K562 (cell line): ENCODE results near the gene PPP1R3G. TPM values are rescaled to one million over a fixed set of nuclear protein-coding genes. Genes with fewer than 3 reads are reported as not detected.

Experiments
- ATAC-seq: fragments of 200-7000 bp; cut with Tn5 transposase; 3 replicates; pipeline ENCODE4 v1.9.1; 2020; ENCODE audit warnings: moderate library complexity
- BruUV-seq: library from RNA; stranded (reverse); fragments of 400-500 nt; replicated peaks from 2 replicates; lab custom pipeline; 2021; lab: Mats Ljungman, UMichigan
- CTCF ChIA-PET: fragments of 300-600 bp; formaldehyde crosslinking; extraction: SDS; loops from one replicate; lab custom pipeline; 2021; ENCODE audit warnings: low intra/inter-chr PET ratio; lab: Yijun Ruan, JAX
- POLR2A ChIA-PET: fragments of 300-600, 350-650 bp; sonication (Branson Sonifier 250); formaldehyde crosslinking; extraction: SDS; loops from one replicate; lab custom pipeline; 2021; ENCODE audit warnings: antibody characterized with exemption, inconsistent platforms; lab: Yijun Ruan, JAX
- DNase-seq, 4 experiments: peaks; one replicate each; pipeline versions ENCODE4 v3.0.0 to v3.0.0-alpha.2; 2011 to 2018; ENCODE audit warnings: low spot score in 3 of 4, mixed read lengths in 3 of 4; ENCODE audit errors: extremely low read depth in 1 of 4
- FAIRE-seq: peaks from 2 replicates; lab custom pipeline; 2011; peaks lifted over from hg19 to GRCh38; lab: Jason Lieb, UNC
- H2AFZ ChIP-seq: 2 replicates; pipeline ENCODE4 v1.6.0; 2011; ENCODE audit warnings: low read depth, low read length, control low read depth, inconsistent platforms
- H3K27ac ChIP-seq: fragments of 200-600 bp; 3 replicates; pipeline ENCODE4 v1.8.0; 2011; ENCODE audit warnings: low read depth, mild to moderate bottlenecking, control low read depth, inconsistent platforms, low read length, moderate library complexity, mixed read lengths; ENCODE audit errors: extremely low read depth
- H3K27me3 ChIP-seq, 2 experiments: fragments of 300-600 bp in 1 of 2; 2 replicates in 1 of 2; 3 replicates in 1 of 2; pipeline versions ENCODE4 v1.6.0 to v1.8.0; 2011; ENCODE audit warnings: inconsistent platforms in 2 of 2, low read length in 2 of 2, mild to moderate bottlenecking in 1 of 2, mixed read lengths in 1 of 2, moderate library complexity in 1 of 2; ENCODE audit not compliant: control insufficient read depth in 2 of 2, insufficient read depth in 2 of 2
- H3K36me3 ChIP-seq: fragments of 300-600 bp; 3 replicates; pipeline ENCODE4 v1.8.0; 2011; ENCODE audit warnings: mild to moderate bottlenecking, low read length, inconsistent platforms; ENCODE audit not compliant: control insufficient read depth, insufficient read depth
- H3K4me1 ChIP-seq, 2 experiments: fragments of 200-600 bp in 1 of 2; replicated peaks in 1 of 2; 2 replicates in 1 of 2; 3 replicates in 1 of 2; pipeline versions ENCODE4 v1.5.1 to v1.8.0; 2011; ENCODE audit warnings: inconsistent platforms in 2 of 2, low read length in 2 of 2, mild to moderate bottlenecking in 1 of 2, mixed read lengths in 1 of 2, moderate library complexity in 1 of 2; ENCODE audit not compliant: control insufficient read depth in 2 of 2, insufficient read depth in 2 of 2
- H3K4me2 ChIP-seq: 2 replicates; pipeline ENCODE4 v1.6.1; 2011; ENCODE audit warnings: low read length, control low read depth, inconsistent platforms, mixed read lengths; ENCODE audit not compliant: insufficient read depth
- H3K4me3 ChIP-seq: fragments of 200-600 bp; sonication (generic), shearing (Covaris generic); 2 replicates; pipeline ENCODE4 v1.5.1; 2016; ENCODE audit warnings: control low read depth, inconsistent platforms
- H3K79me2 ChIP-seq: fragments of 200-600 bp; 3 replicates; pipeline ENCODE4 v1.8.0; 2011; ENCODE audit warnings: low read length, inconsistent platforms; ENCODE audit not compliant: control insufficient read depth, insufficient read depth
- H3K9ac ChIP-seq, 2 experiments: 2 replicates each; pipeline versions ENCODE4 v1.6.0 to v1.6.1; 2011; ENCODE audit warnings: low read depth in 2 of 2, low read length in 2 of 2, control low read depth in 1 of 2, inconsistent platforms in 1 of 2, mild to moderate bottlenecking in 1 of 2, mixed read lengths in 1 of 2; ENCODE audit not compliant: insufficient read depth in 1 of 2
- H3K9me1 ChIP-seq: one replicate; pipeline ENCODE4 v1.6.0; 2011; ENCODE audit warnings: inconsistent platforms, mild to moderate bottlenecking, low read length, moderate library complexity; ENCODE audit not compliant: control insufficient read depth, insufficient read depth
- H3K9me3 ChIP-seq: replicated peaks from 2 replicates; pipeline ENCODE4 v1.5.1; 2011; ENCODE audit warnings: low read depth, low read length, inconsistent platforms; ENCODE audit not compliant: control insufficient read depth, insufficient read depth
- H4K20me1 ChIP-seq: replicated peaks from 2 replicates; pipeline ENCODE4 v1.6.1; 2011; ENCODE audit warnings: low read length, inconsistent platforms, mixed read lengths; ENCODE audit not compliant: control insufficient read depth, insufficient read depth
- CBFB ChIP-seq: sonication (generic); formaldehyde crosslinking; IDR thresholded peaks from 2 replicates; pipeline ENCODE4 v1.4.0; 2020; ENCODE audit warnings: mild to moderate bottlenecking, missing genetic modification reagents
- CEBPB ChIP-seq: fragments of 450-650 bp; IDR thresholded peaks from 2 replicates; pipeline ENCODE4 v1.6.1; 2016; ENCODE audit warnings: missing genetic modification characterization, missing compliant biosample characterization
- CEBPG ChIP-seq, 3 experiments: fragments of 200-800 bp in 1 of 3; sonication (Bioruptor generic) in 1 of 3; sonication (generic) in 1 of 3; formaldehyde crosslinking in 1 of 3; IDR thresholded peaks in 2 of 3; conservative IDR thresholded peaks in 1 of 3; 2 replicates each; pipeline versions ENCODE4 v1.6.1 to v1.8.0; 2016 to 2022; ENCODE audit warnings: missing compliant biosample characterization in 2 of 3, missing genetic modification characterization in 2 of 3, mild to moderate bottlenecking in 1 of 3, missing genetic modification reagents in 1 of 3
- SAFB ChIP-seq: fragments of 200-400 bp; formaldehyde crosslinking; IDR thresholded peaks from 2 replicates; pipeline ENCODE4 v1.6.1; 2017; ENCODE audit warnings: low read depth, low read length, borderline replicate concordance
- TEAD1 ChIP-seq, 2 experiments: fragments of 450-650 bp in 1 of 2; sonication (generic) in 1 of 2; formaldehyde crosslinking; IDR thresholded peaks; 2 replicates each; pipeline versions ENCODE4 v1.4.0 to v1.8.0; 2020 to 2022; ENCODE audit warnings: mild to moderate bottlenecking in 2 of 2, missing genetic modification reagents in 1 of 2
- WGBS: fragments of 100-300 bp; shearing (Covaris generic); methylation state at CpG from one replicate; pipeline ENCODE4 v1.1.6; 2016; ENCODE audit warnings: low coverage, mixed read lengths; ENCODE audit not compliant: insufficient coverage; ENCODE audit errors: missing lambda C conversion rate; 5-methylcytosine and 5-hydroxymethylcytosine counted together
- in situ Hi-C: fragments of 300-500 bp; cut with MboI; formaldehyde crosslinking; loops from 4 replicates; pipeline ENCODE4 v1.15.0; 2018; ENCODE audit warnings: inconsistent platforms, mixed read lengths
- intact Hi-C: fragments of 100-400 bp; cut with micrococcal nuclease; formaldehyde crosslinking; loops from 2 replicates; pipeline ENCODE4 v1.14.2; 2022
- polyA plus RNA-seq, 8 experiments: library from polyadenylated mRNA; depleted of rRNA in 4 of 8; stranded (reverse) in 5 of 8; unstranded in 3 of 8; fragments of >200 nt; fragmentation: Nextera tagmentation in 2 of 8; fragmentation: Illumina TruSeq in 1 of 8; extraction: Ambion mirVana in 2 of 8; extraction: Trizol in 1 of 8; gene quantifications; 2 replicates each; pipeline versions ENCODE4 v1.2.1 to v1.2.3, GENCODE V29; 2011 to 2014; ENCODE audit warnings: inconsistent platforms in 1 of 8, missing spikeins in 1 of 8
- total RNA-seq, 7 experiments: library from RNA; depleted of rRNA in 6 of 7; stranded (reverse); fragments of >200 nt in 6 of 7; fragmentation: Illumina TruSeq in 2 of 7; extraction: Trizol in 2 of 7; gene quantifications; 2 replicates each; pipeline versions ENCODE4 v1.2.1 to v1.2.3, GENCODE V29; 2011 to 2021; ENCODE audit warnings: low replicate concordance in 1 of 7
- TF ChIP-seq, protein P1 (sequence below), 3 experiments: IDR thresholded peaks in 2 of 3; conservative IDR thresholded peaks in 1 of 3; 2 replicates each; pipeline ENCODE4 v1.5.1; 2011 to 2012; ENCODE audit warnings: low read length in 3 of 3, mild to moderate bottlenecking in 3 of 3, control low read depth in 2 of 3, improper control_type of control experiment in 1 of 3, inconsistent platforms in 1 of 3, low read depth in 1 of 3, mixed read lengths in 1 of 3, moderate library complexity in 1 of 3; ENCODE audit not compliant: insufficient read depth in 2 of 3

PPP1R3G gene
- total and polyA plus RNA-seq, 9 of the 15 experiments (the other 6 are each of a cell fraction or from before 2014, with no cell fraction given) = 0.01 to 0.13 (median 0.01) TPM; not detected in 4

DNA sequence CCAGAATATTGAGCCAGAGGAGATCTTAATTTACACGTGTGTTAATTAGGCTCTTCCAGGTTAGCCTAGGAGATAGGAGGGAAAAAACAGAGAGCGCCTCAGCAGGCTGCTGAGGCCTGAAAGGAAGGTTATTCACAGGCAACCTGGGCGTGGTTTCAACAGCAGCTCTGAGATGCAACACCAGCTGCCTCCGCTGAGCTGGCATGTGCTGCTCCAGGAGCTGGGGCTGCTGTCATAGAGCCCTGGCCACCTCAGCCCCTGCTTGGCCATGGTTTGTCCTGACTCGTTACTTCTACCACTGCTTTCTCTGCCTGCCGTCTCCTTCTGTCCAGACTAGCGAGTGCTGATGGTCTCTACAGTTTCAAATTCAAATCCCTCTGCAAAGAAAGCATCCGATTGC lies 48.9 kb upstream of the PPP1R3G start (continued):
- TF ChIP-seq, protein P1, sequence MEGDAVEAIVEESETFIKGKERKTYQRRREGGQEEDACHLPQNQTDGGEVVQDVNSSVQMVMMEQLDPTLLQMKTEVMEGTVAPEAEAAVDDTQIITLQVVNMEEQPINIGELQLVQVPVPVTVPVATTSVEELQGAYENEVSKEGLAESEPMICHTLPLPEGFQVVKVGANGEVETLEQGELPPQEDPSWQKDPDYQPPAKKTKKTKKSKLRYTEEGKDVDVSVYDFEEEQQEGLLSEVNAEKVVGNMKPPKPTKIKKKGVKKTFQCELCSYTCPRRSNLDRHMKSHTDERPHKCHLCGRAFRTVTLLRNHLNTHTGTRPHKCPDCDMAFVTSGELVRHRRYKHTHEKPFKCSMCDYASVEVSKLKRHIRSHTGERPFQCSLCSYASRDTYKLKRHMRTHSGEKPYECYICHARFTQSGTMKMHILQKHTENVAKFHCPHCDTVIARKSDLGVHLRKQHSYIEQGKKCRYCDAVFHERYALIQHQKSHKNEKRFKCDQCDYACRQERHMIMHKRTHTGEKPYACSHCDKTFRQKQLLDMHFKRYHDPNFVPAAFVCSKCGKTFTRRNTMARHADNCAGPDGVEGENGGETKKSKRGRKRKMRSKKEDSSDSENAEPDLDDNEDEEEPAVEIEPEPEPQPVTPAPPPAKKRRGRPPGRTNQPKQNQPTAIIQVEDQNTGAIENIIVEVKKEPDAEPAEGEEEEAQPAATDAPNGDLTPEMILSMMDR (IDR thresholded peaks at IDR 0.05 in 2 of 3, conservative IDR thresholded peaks at IDR 0.05 in 1 of 3; ENCODE audit: insufficient read depth in 2 of 3, low read depth in 1 of 3, low read length in 3 of 3) = peak in 2 of 3 experiments; percentile 12 to 33; a peak in 1 of 6 replicates

GRCh38 chr6:5041955-5042354 lies 43.2 kb upstream of the PPP1R3G start:
- no peak for ATAC-seq
- TF ChIP-seq CBFB (CRISPR knock-in tag) = no peak
- no peak for TF ChIP-seq CEBPG (CRISPR knock-in tag; IDR thresholded peaks at IDR 0.05)
- peak; percentile 55 to 92; a peak in 2 of 4 replicates for TF ChIP-seq CEBPG (tag; conservative IDR thresholded peaks at IDR 0.05 in 1 of 2, IDR thresholded peaks at IDR 0.05 in 1 of 2)
- no peak for TF ChIP-seq SAFB
- TF ChIP-seq CEBPB = peak; percentile 86
- TF ChIP-seq TEAD1 (CRISPR knock-in tag; IDR thresholded peaks at IDR 0.05) = no peak
- POLR2A ChIA-PET = interaction anchor here (0.6 kb wide), 1 partner anchor 1277 kb away, joined by 3 read pairs; no protein-coding TSS in a partner anchor

More at GRCh38 chr6:5041955-5042354, 43.2 kb upstream of the PPP1R3G start:
- Histone ChIP-seq H2AFZ (no peak overlapping the region), H3K79me2 (no peaks in the 10 kb centered on the region), H3K4me3 (no peak overlapping the region), H3K27me3 (peaks cover 2 to 20% of the 10 kb centered on the region in 2 experiments; a peak in 4 of 5 replicates), H3K4me1 (no peaks in the 10 kb centered on the region), H3K36me3 (no peaks in the 10 kb centered on the region), H3K4me2 (no peak overlapping the region), H3K9me1 (no peaks in the 10 kb centered on the region), H3K9me3 (no peaks in the 10 kb centered on the region), H3K9ac (no peak overlapping the region), H3K27ac (no peak overlapping the region), H4K20me1 (no peaks in the 10 kb centered on the region)
- FAIRE-seq (no peak), DNase-seq (no peak)
- CTCF ChIA-PET = no interaction called here
- in situ Hi-C loops (no loop called here), intact Hi-C loops (no loop called here)
- 9% methylated on average over 2 of the region's 2 CpGs for WGBS
- BruUV-seq = no TSS peak
